Ovary (tissue), 3 donors: ENCODE data around the gene MED23.

Experiments
- CTCF ChIP-seq, 3 donors: fragments of 450-650 bp in 2 of 3; fragments of 200-600 bp in 1 of 3; IDR thresholded peaks; one replicate each; pipeline versions ENCODE4 v1.5.1 to v1.8.0; 2016 to 2022; ENCODE audit warnings: antibody characterized with exemption in 3 of 3, mild to moderate bottlenecking in 1 of 3
- EP300 ChIP-seq: sonication (generic); formaldehyde crosslinking; IDR thresholded peaks from one replicate; pipeline ENCODE4 v1.6.1; 2017; ENCODE audit warnings: antibody characterized with exemption
- POLR2A ChIP-seq: fragments of 450-650 bp; IDR thresholded peaks from one replicate; pipeline ENCODE4 v1.6.1; 2017; ENCODE audit warnings: antibody characterized with exemption, mild to moderate bottlenecking, moderate library complexity
- donor health status: DM: no; HTN: no; CAD: no.

- TF ChIP-seq CTCF (IDR thresholded peaks at IDR 0.05) (no peak), EP300 (no peak), POLR2A (no peak)
Measured at GRCh38 chr6:131656667-131657066, 28.6 kb upstream of the MED23 start.
